GM21367 (cell line): ENCODE results near the gene MAN2A2.

ENCODE experiments used
- ATAC-seq: cut with Tn5 transposase; IDR thresholded peaks from one replicate; pipeline ENCODE4 v1.9.1; 2021; ENCODE audit not compliant: unreplicated experiment

MAN2A2 gene

DNA sequence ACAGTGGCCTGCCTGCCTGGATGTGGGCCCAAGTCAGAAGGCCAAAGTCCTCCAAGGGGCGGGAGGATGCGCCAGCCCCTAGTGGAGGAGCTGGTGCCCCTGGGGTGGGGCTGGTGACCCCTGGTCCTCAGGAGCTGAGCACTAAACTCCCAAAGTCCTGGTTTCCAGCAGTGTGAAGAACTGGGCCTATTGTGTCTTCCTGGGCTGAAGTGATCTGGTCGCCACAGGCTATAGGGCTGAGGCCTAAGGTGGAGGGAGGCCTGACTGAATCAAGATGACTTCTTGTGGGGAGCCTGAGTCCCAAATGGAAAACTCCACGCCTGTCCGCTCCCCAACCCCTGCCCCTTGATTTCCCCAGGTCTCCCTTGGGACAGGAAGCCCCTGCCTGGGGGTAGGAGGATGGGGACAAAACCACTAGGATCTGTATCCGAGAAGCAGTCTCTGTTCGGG, 19.6 kb upstream of the MAN2A2 start:
- ATAC-seq, result no peak

DNA sequence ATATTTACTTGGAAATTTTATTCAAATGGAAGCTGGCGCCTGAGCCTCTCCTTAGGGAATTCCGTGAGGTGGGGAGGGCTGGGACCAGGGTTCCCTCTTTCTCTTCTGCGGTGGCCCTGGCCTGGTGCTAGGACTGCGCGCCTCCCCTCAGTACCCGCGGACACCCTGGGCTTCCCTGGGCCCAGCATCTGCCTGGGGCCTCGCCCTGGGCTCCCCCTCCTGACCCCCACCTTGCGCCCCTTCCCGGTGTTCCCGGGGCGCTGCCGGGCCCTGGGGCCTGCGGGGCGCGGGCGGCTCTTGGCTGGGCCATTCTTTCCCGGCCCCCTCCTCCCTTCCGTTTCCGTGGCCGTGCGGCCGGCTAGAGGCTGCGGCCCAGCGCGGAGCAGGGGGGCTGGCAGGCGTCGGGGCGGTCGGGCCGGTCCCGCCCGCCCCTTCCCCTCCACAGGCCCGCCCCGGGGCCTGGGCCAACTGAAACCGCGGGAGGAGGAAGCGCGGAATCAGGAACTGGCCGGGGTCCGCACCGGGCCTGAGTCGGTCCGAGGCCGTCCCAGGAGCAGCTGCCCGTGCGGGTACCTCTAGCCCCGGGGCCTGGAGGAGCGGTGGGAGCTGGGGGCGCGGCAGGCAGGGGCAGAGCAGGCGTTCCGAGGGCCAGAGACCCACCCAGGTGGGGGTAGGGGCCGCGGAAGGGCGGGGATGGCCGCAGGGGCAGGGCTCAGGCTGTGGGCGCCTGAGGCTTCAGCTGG, 19.0 kb upstream of the MAN2A2 start, which contains the start of gene FES:
Gene FES (plus strand): TSS at position 529 of the 743 bp plus-strand sequence. CDS start 542 bp downstream, outside the sequence.
- no peak for ATAC-seq

DNA sequence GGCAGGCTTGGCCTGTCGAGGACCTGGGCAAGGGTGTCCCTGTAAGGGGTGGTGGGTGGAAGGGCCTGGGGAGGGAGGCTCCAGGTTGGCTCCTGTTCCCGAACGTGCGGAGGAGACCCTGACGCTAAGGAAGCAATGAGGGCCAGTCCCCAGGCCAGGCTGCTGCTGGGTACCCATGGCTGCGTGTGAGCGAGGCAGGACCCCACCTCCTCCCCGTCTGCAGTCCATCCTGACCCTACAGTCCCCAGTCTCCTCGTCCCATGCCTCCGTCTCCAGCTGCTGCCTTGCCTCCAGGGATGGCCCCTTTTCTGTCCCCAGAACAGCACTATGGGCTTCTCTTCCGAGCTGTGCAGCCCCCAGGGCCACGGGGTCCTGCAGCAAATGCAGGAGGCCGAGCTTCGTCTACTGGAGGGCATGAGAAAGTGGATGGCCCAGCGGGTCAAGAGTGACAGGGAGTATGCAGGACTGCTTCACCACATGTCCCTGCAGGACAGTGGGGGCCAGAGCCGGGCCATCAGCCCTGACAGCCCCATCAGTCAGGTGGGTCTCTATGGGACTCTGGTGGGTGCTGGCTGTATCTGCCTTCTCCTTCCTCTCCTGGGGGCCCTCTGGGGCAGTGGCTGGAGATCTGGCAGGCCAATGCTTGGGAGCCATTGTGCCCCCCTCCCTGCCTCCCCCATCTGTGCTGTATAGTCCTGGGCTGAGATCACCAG, 18.2 kb upstream of the MAN2A2 start:
- ATAC-seq, result no peak

DNA sequence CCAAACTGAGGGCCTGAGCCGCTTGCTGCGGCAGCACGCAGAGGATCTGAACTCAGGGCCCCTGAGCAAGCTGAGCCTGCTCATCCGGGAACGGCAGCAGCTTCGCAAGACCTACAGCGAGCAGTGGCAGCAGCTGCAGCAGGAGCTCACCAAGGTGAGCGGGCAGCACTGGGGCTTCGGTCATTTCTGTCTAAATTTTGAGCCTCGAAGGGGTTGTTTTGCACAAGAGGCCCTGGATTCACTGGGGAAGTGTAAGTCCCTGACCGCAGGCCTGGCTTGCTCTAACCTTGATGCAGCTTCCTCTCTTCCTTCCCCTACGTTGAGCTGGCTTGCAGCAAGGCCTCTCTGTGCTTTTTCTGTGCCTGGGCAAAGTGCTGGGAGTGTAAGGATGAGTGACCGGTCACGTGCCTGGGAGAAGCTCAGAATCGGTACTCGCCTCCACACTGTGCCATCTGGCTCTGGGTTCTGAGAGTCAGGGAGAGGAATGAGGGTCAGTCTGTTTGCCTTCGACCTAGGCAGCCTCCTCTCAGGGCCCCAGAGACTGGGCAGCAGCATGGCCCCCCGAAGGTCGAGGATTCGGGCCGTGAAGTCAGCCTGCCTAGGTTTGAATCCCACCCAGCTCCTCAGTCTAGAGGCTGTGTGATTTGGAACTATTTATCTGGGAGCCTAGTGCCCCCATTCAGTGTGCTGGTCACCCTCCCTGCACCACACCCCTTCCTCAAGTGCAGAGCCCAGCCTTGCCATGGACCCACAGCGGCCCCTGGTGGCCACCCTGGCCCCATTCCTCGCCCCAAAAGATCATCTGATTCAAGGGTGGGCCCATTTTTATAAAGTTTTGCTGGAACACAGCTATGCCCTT, 17.4 kb upstream of the MAN2A2 start:
- no peak for ATAC-seq

DNA sequence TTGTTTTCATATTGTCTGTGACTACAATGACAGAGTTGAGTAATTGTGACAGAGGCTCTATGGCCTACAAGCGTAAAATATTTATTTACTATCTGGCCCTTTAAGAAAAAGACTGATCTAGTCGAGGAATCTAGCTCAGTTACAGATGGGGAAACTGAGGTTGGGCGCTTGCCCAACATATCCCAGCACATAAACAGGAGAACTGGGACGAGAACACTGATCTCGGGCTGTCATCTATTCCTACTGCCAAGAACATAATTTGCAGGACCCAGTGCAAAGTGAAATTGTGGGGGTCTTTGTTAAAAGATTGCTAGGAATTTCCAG, 16.8 kb upstream of the MAN2A2 start:
- ATAC-seq, result no peak

DNA sequence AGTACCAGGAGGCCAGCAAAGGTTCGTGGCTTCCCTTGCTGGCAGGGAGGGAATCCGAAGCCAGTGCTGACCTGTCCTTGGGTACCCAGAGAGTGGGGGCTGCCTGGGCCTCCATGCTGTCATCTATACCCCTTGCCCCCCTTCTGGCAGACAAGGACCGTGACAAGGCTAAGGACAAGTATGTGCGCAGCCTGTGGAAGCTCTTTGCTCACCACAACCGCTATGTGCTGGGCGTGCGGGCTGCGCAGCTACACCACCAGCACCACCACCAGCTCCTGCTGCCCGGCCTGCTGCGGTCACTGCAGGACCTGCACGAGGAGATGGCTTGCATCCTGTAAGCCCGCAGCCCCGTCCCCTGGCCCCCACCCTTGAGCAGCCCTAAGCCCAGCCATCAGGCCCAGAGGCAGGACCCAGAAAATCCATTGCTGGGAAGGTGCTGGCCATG, 16.0 kb upstream of the MAN2A2 start:
- ATAC-seq, result no peak

DNA sequence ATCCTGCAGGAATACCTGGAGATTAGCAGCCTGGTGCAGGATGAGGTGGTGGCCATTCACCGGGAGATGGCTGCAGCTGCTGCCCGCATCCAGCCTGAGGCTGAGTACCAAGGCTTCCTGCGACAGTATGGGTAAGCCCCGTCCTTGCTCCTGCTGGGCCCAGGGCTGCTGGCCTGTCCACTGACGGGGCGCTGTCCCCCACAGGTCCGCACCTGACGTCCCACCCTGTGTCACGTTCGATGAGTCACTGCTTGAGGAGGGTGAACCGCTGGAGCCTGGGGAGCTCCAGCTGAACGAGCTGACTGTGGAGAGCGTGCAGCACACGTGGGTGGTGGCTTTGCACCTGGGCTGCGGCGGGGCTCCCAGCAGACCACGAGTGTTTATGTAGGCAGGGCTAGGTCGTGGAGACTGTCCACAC, 13.8 kb upstream of the MAN2A2 start:
- no peak for ATAC-seq

DNA sequence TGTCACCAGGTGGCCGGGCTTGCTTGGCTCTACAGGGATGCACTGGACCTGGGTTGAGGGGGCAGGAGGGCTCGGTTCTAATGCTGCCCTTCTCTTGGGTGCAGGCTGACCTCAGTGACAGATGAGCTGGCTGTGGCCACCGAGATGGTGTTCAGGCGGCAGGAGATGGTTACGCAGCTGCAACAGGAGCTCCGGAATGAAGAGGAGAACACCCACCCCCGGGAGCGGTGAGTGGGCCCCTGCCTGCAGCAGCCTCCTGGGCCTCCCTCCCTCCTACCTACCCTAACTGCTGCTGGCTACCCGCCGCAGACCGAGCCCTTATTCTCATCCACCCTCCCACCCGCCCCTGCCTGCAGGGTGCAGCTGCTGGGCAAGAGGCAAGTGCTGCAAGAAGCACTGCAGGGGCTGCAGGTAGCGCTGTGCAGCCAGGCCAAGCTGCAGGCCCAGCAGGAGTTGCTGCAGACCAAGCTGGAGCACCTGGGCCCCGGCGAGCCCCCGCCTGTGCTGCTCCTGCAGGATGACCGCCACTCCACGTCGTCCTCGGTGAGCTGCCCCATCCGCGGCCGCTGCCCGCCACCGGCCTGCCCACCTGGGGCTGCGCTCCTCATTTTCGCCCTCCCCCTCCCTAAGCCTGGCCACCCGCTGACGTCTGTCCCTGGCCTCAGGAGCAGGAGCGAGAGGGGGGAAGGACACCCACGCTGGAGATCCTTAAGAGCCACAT, 13.2 kb upstream of the MAN2A2 start:
- ATAC-seq, result no peak

DNA sequence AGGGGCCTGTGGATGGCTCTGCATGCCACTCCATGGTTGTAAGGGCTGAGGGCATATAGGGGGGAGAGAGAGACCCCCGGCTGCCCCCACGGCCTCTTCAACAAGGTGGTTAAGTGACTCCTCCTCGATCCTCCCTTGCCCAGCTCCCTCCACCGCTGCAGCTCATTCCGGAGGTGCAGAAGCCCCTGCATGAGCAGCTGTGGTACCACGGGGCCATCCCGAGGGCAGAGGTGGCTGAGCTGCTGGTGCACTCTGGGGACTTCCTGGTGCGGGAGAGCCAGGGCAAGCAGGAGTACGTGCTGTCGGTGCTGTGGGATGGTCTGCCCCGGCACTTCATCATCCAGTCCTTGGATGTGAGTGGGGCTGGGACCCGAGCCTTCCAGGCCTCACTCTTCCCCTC, 12.3 kb upstream of the MAN2A2 start:
- no peak for ATAC-seq

DNA sequence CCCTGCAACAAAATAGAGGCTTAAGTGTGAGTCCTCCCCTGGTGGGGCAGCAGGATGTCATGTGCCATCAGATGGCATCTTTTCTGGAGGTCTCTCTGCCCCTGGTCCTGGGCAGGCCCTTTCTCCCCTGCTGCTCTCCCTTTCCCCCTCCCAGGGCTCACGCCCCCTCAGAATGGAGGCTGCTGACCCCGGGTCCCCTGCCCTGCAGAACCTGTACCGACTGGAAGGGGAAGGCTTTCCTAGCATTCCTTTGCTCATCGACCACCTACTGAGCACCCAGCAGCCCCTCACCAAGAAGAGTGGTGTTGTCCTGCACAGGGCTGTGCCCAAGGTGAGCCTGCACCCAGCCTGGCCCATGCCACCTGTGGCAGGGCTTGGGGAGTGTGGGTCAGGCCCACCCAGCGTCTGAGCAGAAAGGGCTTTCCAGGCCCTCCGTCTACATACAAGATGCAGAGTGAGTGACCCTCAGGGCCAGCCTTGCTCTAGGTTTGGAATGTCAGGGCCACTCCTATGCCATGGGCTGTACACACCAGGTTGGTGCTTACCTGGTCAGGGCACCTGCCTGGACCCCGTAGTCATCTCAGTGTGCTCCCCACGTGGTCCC, 11.7 kb upstream of the MAN2A2 start:
- no peak for ATAC-seq

DNA sequence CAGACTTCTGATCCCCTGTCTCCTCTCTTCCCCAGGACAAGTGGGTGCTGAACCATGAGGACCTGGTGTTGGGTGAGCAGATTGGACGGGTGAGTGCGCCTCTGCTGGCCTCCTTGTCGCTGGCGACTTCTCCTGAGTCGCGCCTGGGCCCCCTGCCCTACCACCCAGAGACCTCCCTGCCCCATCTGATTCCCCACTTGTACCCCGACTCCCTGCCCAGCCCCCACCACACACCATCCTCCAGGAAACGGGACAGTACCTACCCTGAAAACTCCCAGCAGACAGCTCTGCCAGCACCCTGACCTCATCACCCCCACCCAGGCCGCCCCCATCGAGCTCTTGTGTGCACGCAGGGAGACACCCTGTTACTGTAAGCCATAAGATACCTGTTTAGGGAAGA, 11.1 kb upstream of the MAN2A2 start:
- no peak for ATAC-seq

DNA sequence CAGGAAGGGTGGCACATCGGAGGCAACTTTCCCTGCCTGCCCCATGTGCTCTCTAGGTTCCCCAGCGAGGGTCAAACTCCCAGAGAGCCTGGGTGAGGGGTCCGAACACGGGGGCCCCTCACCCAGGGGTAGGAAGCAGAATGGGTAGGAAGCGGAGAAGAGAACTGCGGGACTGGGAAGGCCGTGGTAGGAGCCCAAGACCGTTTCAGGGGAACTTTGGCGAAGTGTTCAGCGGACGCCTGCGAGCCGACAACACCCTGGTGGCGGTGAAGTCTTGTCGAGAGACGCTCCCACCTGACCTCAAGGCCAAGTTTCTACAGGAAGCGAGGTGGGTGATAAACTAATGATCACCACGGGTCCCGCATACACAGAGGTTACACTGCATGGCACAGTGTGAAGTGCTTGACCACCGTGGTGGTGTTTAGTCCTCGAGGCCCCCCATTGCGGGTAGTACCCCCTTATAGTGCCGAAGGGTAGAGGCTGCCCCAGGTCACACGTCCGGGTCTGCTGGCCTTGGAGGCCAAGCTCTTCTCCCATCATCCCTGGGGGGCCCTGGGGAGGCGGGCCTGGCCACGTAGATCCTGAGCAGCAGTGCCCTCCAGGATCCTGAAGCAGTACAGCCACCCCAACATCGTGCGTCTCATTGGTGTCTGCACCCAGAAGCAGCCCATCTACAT, 10.5 kb upstream of the MAN2A2 start:
- ATAC-seq, result no peak

DNA sequence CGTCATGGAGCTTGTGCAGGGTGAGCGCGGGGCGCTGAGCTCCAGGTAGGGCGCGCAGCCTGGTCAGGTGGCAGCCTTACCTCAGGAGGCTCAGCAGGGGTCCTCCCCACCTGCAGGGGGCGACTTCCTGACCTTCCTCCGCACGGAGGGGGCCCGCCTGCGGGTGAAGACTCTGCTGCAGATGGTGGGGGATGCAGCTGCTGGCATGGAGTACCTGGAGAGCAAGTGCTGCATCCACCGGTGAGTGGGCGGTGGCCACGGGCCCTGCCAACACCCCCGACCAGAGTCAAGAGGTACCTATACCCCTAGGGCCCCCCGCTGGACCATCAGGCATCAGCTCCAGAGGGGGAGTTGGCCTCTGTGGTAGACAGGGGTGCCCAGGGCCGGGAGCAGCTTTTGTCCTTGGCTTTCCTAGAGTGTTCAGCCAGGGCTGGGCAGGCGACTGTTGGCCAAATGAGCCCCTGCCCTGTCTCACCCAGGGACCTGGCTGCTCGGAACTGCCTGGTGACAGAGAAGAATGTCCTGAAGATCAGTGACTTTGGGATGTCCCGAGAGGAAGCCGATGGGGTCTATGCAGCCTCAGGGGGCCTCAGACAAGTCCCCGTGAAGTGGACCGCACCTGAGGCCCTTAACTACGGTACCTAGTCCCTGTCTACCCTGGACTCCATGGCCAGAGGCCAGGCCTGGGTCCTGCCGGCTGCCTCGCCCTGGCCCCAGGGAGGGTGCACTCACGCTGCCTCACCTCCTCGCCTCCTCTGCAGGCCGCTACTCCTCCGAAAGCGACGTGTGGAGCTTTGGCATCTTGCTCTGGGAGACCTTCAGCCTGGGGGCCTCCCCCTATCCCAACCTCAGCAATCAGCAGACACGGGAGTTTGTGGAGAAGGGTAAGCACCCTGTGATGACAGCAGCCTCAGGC, 9.7 kb upstream of the MAN2A2 start:
- ATAC-seq, result no peak

DNA sequence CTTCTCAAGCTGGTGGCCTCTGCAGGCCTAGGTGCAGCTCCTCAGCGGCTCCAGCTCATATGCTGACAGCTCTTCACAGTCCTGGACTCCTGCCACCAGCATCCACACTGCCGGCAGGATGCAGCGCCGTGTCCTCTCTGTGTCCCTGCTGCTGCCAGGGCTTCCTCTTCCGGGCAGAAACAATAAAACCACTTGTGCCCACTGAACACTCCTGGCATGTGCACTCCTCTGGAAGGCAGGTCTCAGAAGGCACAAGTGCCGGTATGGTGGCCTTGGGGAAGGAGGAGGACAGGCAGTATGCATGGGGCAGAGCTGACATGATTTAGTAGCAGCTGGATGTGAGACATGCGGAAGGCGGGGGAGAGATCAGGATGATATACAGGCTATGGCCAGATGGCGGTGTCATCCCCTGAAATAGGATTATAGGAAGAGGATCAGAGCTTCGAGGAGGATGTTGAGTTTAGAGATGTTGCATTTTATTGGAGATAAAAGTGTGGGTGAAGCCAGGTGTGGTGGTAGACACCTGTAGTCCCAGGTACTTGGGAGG, 7.5 kb upstream of the MAN2A2 start:
- no peak for ATAC-seq

DNA sequence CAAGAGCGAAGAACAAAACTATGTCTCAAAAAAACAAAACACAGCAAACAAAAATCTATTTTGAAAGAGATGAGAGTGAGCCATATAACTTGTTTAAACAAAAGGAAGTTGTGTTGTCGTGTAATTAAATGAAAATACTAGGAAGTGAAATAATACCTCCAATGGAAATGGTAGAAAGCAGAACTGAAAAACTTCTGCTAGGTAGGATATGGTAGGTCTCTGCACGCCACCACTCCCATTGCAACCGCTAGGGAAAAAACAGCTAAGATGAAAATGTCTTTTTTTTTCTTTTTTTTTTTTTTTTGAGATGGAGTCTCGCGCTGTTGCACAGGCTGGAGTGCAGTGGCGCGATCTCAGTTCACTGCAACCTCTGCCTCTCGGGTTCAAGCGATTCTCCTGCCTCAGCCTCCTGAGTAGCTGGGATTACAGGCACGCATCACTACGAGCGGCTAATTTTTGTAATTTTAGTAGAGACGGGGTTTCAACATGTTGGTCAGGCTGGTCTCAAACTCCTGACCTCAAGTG, 5.9 kb upstream of the MAN2A2 start:
- peak; percentile 56 for ATAC-seq

DNA sequence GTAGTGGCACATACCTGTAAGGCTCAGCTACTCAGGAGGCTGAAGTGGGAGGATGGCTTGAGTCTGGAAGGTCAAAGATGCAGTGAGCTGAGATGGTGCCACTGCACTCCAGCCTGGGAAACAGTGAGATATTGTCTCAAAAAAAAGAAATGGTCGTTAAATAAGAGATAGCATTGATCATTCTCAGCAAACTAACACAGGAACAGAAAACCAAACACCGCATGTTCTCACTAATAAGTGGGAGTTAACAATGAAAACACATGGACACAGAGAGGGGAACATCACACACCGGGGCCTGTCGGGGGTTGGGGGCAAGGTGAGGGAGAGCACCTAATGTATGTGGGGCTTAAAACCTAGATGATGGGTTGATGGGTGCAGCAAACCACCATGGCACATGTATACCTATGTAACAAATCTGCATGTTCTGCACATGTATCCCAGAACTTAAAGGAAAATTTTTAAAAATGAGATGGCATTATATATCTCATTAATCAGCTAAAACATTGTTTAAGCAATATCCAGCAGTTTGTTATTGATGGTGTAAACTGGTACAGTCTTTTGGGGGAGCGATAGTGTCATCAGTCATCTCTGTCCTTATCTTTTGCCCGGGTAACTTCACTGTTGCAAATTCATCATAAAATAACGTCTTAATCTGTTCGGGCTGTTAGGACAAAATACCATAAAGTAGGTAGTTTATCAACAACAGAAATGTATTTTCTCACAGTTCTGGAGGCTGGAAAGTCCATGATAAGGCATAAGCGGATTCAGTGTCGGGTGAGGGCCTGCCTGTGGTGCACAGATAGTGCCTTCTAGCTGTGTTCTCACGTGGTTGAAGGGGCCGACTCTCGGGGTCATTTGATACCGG, 1.7 kb upstream of the MAN2A2 start:
- ATAC-seq, result no peak

DNA sequence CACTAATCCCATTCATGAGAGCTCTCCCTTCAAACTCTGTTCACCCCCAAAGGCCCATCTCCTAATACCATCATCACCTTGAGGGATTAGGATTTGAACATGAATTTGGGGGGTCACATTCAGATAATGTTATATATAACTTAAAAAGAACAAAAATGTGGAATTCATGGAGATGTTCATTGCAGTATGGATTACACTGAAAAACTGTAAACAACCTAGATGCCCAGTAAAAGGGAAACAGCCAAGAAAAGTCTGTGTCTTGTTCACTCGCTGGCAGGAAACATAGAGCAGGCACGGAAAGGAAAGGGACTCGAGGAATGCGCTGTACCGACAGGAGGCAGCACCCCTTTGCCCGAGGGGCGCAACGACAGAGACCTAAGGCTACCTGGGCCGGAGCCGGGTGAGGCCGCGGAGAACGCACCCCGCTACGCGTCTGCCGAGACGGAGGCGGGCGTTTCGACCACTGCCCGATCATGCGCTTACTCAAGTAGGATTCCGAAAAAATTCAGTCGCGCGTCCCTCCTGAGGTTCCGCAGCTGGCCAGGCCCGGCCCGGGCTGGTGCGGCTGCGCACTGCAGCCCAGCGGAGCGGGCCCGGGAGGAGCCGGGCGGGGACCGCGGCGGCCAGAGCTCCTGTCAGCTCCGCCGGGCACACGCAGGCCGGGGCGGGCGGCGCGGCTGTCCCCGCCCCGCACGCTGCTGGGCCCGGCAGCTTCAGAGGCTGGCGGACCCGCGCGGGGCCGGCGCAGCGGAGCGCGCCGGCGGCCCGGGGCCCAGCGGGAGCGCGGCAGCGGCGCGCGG, 862 bp upstream of the MAN2A2 start:
- peak; percentile 57 for ATAC-seq
